K562 (cell line): ENCODE results near the gene YLPM1. TPM values are rescaled to one million over a fixed set of nuclear protein-coding genes. Genes with fewer than 3 reads are reported as not detected.

ENCODE experiments used
- ATAC-seq: fragments of 200-7000 bp; cut with Tn5 transposase; 3 replicates; pipeline ENCODE4 v1.9.1; 2020; ENCODE audit warnings: moderate library complexity
- BruUV-seq: library from RNA; stranded (reverse); fragments of 400-500 nt; replicated peaks from 2 replicates; lab custom pipeline; 2021; lab: Mats Ljungman, UMichigan
- CTCF ChIA-PET: fragments of 300-600 bp; formaldehyde crosslinking; extraction: SDS; loops from one replicate; lab custom pipeline; 2021; ENCODE audit warnings: low intra/inter-chr PET ratio; lab: Yijun Ruan, JAX
- POLR2A ChIA-PET: fragments of 300-600, 350-650 bp; sonication (Branson Sonifier 250); formaldehyde crosslinking; extraction: SDS; loops from one replicate; lab custom pipeline; 2021; ENCODE audit warnings: antibody characterized with exemption, inconsistent platforms; lab: Yijun Ruan, JAX
- DNase-seq, 4 experiments: peaks; one replicate each; pipeline versions ENCODE4 v3.0.0 to v3.0.0-alpha.2; 2011 to 2018; ENCODE audit warnings: low spot score in 3 of 4, mixed read lengths in 3 of 4; ENCODE audit errors: extremely low read depth in 1 of 4
- FAIRE-seq: peaks from 2 replicates; lab custom pipeline; 2011; peaks lifted over from hg19 to GRCh38; lab: Jason Lieb, UNC
- H2AFZ ChIP-seq: 2 replicates; pipeline ENCODE4 v1.6.0; 2011; ENCODE audit warnings: low read depth, low read length, control low read depth, inconsistent platforms
- H3K27ac ChIP-seq: fragments of 200-600 bp; 3 replicates; pipeline ENCODE4 v1.8.0; 2011; ENCODE audit warnings: low read depth, mild to moderate bottlenecking, control low read depth, inconsistent platforms, low read length, moderate library complexity, mixed read lengths; ENCODE audit errors: extremely low read depth
- H3K27me3 ChIP-seq, 2 experiments: fragments of 300-600 bp in 1 of 2; 2 replicates in 1 of 2; 3 replicates in 1 of 2; pipeline versions ENCODE4 v1.6.0 to v1.8.0; 2011; ENCODE audit warnings: inconsistent platforms in 2 of 2, low read length in 2 of 2, mild to moderate bottlenecking in 1 of 2, mixed read lengths in 1 of 2, moderate library complexity in 1 of 2; ENCODE audit not compliant: control insufficient read depth in 2 of 2, insufficient read depth in 2 of 2
- H3K36me3 ChIP-seq: fragments of 300-600 bp; 3 replicates; pipeline ENCODE4 v1.8.0; 2011; ENCODE audit warnings: mild to moderate bottlenecking, low read length, inconsistent platforms; ENCODE audit not compliant: control insufficient read depth, insufficient read depth
- H3K4me1 ChIP-seq, 2 experiments: fragments of 200-600 bp in 1 of 2; replicated peaks in 1 of 2; 2 replicates in 1 of 2; 3 replicates in 1 of 2; pipeline versions ENCODE4 v1.5.1 to v1.8.0; 2011; ENCODE audit warnings: inconsistent platforms in 2 of 2, low read length in 2 of 2, mild to moderate bottlenecking in 1 of 2, mixed read lengths in 1 of 2, moderate library complexity in 1 of 2; ENCODE audit not compliant: control insufficient read depth in 2 of 2, insufficient read depth in 2 of 2
- H3K4me2 ChIP-seq: 2 replicates; pipeline ENCODE4 v1.6.1; 2011; ENCODE audit warnings: low read length, control low read depth, inconsistent platforms, mixed read lengths; ENCODE audit not compliant: insufficient read depth
- H3K4me3 ChIP-seq: fragments of 200-600 bp; sonication (generic), shearing (Covaris generic); 2 replicates; pipeline ENCODE4 v1.5.1; 2016; ENCODE audit warnings: control low read depth, inconsistent platforms
- H3K79me2 ChIP-seq: fragments of 200-600 bp; 3 replicates; pipeline ENCODE4 v1.8.0; 2011; ENCODE audit warnings: low read length, inconsistent platforms; ENCODE audit not compliant: control insufficient read depth, insufficient read depth
- H3K9ac ChIP-seq, 2 experiments: 2 replicates each; pipeline versions ENCODE4 v1.6.0 to v1.6.1; 2011; ENCODE audit warnings: low read depth in 2 of 2, low read length in 2 of 2, control low read depth in 1 of 2, inconsistent platforms in 1 of 2, mild to moderate bottlenecking in 1 of 2, mixed read lengths in 1 of 2; ENCODE audit not compliant: insufficient read depth in 1 of 2
- H3K9me1 ChIP-seq: one replicate; pipeline ENCODE4 v1.6.0; 2011; ENCODE audit warnings: inconsistent platforms, mild to moderate bottlenecking, low read length, moderate library complexity; ENCODE audit not compliant: control insufficient read depth, insufficient read depth
- H3K9me3 ChIP-seq: replicated peaks from 2 replicates; pipeline ENCODE4 v1.5.1; 2011; ENCODE audit warnings: low read depth, low read length, inconsistent platforms; ENCODE audit not compliant: control insufficient read depth, insufficient read depth
- H4K20me1 ChIP-seq: replicated peaks from 2 replicates; pipeline ENCODE4 v1.6.1; 2011; ENCODE audit warnings: low read length, inconsistent platforms, mixed read lengths; ENCODE audit not compliant: control insufficient read depth, insufficient read depth
- NR2C2 ChIP-seq, 2 experiments: fragments of 200-800 bp in 1 of 2; sonication (Bioruptor generic) in 1 of 2; sonication (generic) in 1 of 2; formaldehyde crosslinking in 1 of 2; IDR thresholded peaks; 2 replicates each; pipeline versions ENCODE4 v1.6.1 to v1.8.0; 2016 to 2022; ENCODE audit warnings: mild to moderate bottlenecking in 1 of 2, missing compliant biosample characterization in 1 of 2, missing genetic modification characterization in 1 of 2, missing genetic modification reagents in 1 of 2
- WGBS: fragments of 100-300 bp; shearing (Covaris generic); methylation state at CpG from one replicate; pipeline ENCODE4 v1.1.6; 2016; ENCODE audit warnings: low coverage, mixed read lengths; ENCODE audit not compliant: insufficient coverage; ENCODE audit errors: missing lambda C conversion rate; 5-methylcytosine and 5-hydroxymethylcytosine counted together
- in situ Hi-C: fragments of 300-500 bp; cut with MboI; formaldehyde crosslinking; loops from 4 replicates; pipeline ENCODE4 v1.15.0; 2018; ENCODE audit warnings: inconsistent platforms, mixed read lengths
- intact Hi-C: fragments of 100-400 bp; cut with micrococcal nuclease; formaldehyde crosslinking; loops from 2 replicates; pipeline ENCODE4 v1.14.2; 2022
- polyA plus RNA-seq, 8 experiments: library from polyadenylated mRNA; depleted of rRNA in 4 of 8; stranded (reverse) in 5 of 8; unstranded in 3 of 8; fragments of >200 nt; fragmentation: Nextera tagmentation in 2 of 8; fragmentation: Illumina TruSeq in 1 of 8; extraction: Ambion mirVana in 2 of 8; extraction: Trizol in 1 of 8; gene quantifications; 2 replicates each; pipeline versions ENCODE4 v1.2.1 to v1.2.3, GENCODE V29; 2011 to 2014; ENCODE audit warnings: inconsistent platforms in 1 of 8, missing spikeins in 1 of 8
- total RNA-seq, 7 experiments: library from RNA; depleted of rRNA in 6 of 7; stranded (reverse); fragments of >200 nt in 6 of 7; fragmentation: Illumina TruSeq in 2 of 7; extraction: Trizol in 2 of 7; gene quantifications; 2 replicates each; pipeline versions ENCODE4 v1.2.1 to v1.2.3, GENCODE V29; 2011 to 2021; ENCODE audit warnings: low replicate concordance in 1 of 7
- TF ChIP-seq, protein P1 (sequence below): fragments of 450-650 bp; conservative IDR thresholded peaks from 2 replicates; pipeline ENCODE4 v1.6.1; 2016; ENCODE audit warnings: missing genetic modification characterization, low read depth, mild to moderate bottlenecking, control low read depth, missing compliant biosample characterization

YLPM1 gene
- total and polyA plus RNA-seq, 9 of the 15 experiments (the other 6 are each of a cell fraction or from before 2014, with no cell fraction given) = 7.2 to 32.7 (median 14.6) TPM

GRCh38 chr14:74846168-74846567, 83.1 kb downstream of the YLPM1 start:
- Histone ChIP-seq H3K4me1 (peaks cover 0 to 7% of the 10 kb centered on the region in 2 experiments; a peak in 2 of 5 replicates), H3K4me2 (no peak overlapping the region), H3K9me3 (no peaks in the 10 kb centered on the region), H3K9me1 (no peaks in the 10 kb centered on the region), H3K79me2 (no peaks in the 10 kb centered on the region), H3K9ac (no peak overlapping the region), H3K4me3 (no peak overlapping the region), H2AFZ (no peak overlapping the region), H3K27ac (no peak overlapping the region), H3K36me3 (no peaks in the 10 kb centered on the region), H4K20me1 (no peaks in the 10 kb centered on the region), H3K27me3 (no peaks in the 10 kb centered on the region)
- CTCF ChIA-PET = no interaction called here
- ATAC-seq (no peak), FAIRE-seq (no peak), DNase-seq (no peak)
- TF ChIP-seq NR2C2 (CRISPR knock-in tag; IDR thresholded peaks at IDR 0.05) (no peak), NR2C2 (tag; IDR thresholded peaks at IDR 0.05) (no peak)
- TF ChIP-seq, protein P1, sequence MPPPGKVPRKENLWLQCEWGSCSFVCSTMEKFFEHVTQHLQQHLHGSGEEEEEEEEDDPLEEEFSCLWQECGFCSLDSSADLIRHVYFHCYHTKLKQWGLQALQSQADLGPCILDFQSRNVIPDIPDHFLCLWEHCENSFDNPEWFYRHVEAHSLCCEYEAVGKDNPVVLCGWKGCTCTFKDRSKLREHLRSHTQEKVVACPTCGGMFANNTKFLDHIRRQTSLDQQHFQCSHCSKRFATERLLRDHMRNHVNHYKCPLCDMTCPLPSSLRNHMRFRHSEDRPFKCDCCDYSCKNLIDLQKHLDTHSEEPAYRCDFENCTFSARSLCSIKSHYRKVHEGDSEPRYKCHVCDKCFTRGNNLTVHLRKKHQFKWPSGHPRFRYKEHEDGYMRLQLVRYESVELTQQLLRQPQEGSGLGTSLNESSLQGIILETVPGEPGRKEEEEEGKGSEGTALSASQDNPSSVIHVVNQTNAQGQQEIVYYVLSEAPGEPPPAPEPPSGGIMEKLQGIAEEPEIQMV = no peak
- POLR2A ChIA-PET = interaction anchor here (0.6 to 2.4 kb wide), 3 partner anchors 9 to 306 kb away, joined by 3 to 11 read pairs (median 3); no protein-coding TSS in a partner anchor
- intact Hi-C loops (no loop called here), in situ Hi-C loops (no loop called here)
- WGBS = 37% methylated on average over 2 of the region's 3 CpGs
- no TSS peak for BruUV-seq
